Stimulated activated CD4-positive, alpha-beta T cell treated with anti-CD3 and anti-CD28 coated beads, Interleukin-1b, Interleukin-23, amount 100 ng/mL, for 48 hours (primary cell): Measurements from ENCODE around the gene TBC1D1.
"Not testable (repeated sequence)": the region's sequence is repeated elsewhere in the genome, so short reads cannot be mapped to it uniquely, and the experiment has no call there.

Source experiments
- DNase-seq: peaks from one replicate; pipeline ENCODE4 v3.0.0-alpha.2; 2020

Gene TBC1D1

DNA sequence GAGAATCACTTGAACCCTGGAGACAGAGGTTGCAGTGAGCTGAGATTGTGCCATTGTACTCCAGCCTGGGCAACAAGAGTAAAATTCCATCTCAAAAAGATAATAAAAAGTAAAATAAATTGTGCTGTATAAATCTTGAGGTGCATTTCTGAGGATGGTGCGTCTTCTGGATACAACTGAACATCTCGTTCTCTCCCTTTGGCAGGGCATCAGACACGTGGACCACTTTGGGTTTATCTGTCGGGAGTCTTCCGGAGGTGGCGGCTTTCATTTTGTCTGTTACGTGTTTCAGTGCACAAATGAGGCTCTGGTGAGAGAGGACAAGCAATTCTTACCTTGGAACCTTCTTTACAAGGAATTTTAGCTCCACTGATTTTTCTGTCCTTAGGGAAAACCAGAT, 129.5 kb downstream of the TBC1D1 start:
- DNase-seq = no peak

DNA sequence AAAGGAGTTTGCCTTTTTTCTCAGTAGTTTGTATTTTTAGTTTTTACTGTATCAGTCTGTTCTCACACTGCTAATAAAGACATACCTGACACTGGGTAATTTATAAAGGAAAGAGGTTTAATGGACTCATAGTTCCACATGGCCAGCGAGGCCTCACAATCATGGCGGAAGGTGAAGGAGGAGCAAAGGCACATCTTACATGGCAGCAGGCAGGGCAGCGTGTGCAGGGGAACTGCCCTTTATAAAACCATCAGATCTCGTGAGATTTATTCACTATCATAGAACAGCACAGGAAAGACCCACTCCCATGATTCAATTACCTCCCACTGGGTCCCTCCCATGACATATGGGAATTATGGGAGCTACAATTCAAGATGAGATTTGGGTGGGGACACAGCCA, 130.1 kb downstream of the TBC1D1 start:
- not testable (repeated sequence) for DNase-seq

DNA sequence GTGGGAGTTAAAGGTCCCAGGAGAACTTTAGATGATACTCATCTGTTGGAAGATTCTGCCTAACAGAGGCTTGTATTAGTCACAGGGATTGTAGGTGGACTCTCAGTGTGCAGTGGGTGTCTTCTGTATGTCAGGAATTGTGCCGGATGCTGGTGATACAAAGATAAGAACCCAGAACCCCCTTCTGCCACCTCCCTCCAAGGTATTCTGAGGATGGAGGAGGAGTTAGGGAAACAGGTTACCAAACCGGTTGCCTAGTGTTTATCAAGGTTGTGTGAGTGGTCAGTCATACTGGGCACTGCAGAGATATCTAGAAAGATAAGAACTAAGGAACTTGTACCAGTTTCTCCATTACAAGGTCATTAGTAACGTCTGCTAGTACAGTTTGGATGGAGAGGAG, 130.9 kb downstream of the TBC1D1 start:
- DNase-seq = no peak

DNA sequence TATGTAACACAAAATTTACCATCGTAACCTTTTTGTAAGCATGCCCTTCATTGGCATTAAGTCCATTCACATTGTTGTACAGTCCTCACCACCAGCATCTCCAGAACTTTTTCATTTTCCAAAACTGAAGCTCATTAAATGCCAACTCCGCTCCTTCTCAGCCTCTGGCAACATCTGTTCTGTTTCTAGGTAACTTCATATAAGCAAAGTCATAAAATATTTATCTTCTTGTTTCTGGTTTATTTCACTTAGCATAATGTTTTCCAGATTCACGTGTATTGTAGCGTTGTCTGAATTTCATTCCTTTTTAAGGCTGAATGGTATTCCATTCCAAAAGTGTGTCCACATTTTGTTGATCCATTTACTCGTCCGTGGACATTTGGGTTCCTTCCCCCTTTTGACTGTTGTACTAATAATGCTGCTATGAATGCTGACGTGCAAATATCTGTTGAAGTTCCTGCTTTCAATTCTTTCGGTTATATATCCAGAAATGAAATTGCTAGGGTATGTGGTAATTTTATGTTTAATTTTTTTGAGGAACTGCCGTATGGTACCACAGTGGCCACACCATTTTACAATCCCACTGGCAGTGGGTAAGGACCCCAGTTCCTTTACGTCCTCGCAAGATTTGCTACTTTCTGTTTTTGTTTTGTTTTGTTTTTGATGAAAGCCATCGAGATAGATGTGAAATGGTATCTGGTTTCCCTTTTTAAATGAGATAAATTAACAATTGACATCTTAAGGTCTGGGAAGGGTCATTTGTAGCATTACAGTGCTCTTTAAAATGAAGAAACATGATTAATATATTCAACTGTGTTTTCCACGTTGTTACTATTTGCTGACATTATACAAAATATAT, 132.7 kb downstream of the TBC1D1 start:
- no peak for DNase-seq

DNA sequence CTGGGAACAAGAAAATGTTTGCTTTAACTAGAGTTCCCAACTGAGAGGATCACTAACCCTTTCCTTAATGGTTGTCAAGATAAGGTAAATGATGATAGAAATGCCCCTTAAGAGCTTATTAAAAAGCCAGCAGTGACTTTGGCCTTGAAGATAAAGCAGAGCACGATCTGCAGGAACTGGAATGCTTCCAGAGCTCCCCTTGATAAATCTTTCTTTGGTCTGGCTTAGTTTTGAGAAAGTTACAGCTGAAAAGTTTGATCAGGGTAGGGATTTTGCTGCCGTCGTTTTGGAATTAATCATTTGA, 133.3 kb downstream of the TBC1D1 start:
- DNase-seq = no peak

DNA sequence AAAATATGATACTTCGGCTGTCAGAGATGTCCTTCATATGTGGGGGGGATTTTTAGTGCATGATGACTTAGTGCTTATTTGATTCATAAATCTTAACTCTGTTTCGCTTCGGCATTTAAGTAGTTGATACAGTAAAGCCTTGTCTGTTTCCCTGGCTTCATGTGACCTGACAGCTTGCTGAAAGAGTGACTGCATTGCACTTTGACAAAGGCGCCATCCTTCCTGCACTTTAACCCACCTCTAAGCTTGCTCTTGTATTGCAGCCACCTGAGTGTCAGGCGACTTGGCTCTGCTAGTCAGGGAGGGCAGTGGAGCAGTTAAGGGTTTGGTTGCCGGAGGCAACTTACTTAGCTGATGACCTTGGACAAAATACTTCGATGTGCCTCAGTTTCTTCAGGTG, 134.8 kb downstream of the TBC1D1 start:
- DNase-seq = no peak

DNA sequence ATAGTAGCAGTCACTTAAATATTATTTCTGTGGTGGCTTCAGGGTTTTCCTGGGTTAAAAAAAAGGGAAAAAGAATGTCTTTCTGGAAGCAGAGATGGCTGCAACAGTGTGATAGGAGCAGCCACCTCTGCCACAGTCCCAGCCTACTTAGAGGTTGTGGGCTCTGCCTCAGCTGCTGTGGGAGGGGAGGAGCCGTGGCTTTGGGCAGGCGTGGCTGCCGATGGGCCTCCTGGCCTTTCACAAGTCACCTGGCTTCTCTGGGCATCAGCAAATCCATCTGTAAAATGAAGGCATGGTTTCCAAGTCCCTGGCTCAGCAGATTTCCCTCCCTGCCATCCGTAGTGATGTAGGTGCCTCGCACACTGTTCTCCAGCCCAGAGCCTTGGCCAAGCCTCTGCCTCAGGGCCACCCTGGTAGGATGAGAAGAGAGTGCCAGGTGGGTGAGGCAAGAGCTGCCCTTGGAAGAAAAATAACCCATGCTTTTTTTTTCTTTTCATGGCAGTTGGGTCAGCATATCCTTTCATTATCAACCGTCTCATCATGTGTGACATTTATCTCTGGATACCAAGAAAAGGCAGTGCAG, 135.4 kb downstream of the TBC1D1 start:
- no peak for DNase-seq

DNA sequence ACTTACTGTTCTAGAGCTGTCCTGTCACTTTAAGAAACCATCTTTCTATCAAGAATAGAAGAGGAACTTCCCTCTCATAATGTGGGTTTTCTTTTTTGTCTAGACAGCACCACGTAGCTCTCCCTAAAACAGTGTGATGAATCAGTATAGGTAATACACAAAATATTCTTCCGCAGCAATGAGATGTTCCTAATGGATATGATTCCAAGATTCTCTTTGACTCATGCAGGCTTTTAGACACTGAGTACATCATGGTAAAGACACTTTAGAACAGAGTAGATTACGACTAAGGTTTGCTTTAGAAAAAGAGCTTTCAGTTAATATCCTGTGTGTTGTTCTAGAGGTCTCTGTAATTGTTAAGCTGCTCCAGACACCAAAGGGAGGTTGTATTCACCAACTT, 139.1 kb downstream of the TBC1D1 start:
- DNase-seq = no peak

DNA sequence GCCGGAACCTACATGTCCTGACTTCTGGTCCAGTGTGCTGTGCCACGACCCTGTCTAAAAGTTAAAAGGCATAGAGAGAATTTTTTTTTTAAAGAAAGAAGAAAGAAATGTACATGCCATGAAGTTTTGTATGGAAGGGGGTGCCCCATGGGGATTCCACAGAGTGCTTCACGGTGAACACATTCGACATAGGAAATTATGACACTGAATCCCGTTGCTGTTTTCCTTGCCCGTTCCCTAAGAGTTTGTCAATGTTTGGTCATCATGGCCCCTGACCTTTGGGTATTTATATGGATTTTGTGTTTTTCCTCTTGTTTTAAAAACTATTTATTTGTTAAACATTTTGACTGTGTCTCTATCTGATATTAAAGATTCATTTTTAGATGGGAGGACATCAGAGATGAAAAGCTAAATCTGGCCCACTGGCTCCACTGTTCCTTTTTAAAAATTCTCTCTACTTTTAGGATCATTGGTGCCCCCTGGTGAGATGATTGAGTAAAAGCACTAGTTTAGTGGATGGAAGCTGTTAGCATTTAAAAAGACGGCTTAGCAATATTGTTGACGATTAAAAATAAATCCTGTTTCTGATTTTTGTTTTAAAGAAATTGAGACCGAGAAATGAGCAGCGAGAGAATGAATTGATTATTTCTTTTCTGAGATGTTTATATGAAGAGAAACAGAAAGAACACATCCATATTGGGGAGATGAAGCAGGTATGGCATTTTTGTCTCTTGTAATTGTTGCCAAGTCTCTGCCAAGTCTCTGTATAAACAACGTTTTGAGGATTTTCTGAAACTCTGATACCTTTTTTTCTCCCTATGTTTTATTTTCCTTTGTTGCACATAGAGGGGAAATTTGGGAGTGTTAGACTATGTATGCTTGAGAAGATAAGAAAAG, 144.3 kb downstream of the TBC1D1 start:
- no peak for DNase-seq

DNA sequence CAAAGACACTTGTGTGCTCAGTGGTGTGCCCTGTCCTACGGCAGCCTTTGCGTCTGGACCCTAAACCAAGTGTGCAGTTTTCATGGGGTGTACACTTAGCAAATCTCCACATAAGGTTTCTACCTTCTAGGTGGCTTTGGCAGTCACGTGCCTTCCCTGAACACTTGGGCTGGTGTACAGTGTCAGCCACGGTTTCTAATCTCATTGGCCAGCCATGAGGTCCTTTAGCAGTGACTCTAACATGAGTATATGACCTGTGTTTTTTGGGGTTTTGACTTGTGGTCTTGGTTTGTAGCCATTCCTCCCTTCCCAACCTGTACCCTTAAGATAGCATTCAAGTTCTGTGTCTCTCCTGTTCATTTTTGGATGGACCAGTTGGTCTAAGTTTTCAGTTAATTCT, 145.7 kb downstream of the TBC1D1 start:
- no peak for DNase-seq

DNA sequence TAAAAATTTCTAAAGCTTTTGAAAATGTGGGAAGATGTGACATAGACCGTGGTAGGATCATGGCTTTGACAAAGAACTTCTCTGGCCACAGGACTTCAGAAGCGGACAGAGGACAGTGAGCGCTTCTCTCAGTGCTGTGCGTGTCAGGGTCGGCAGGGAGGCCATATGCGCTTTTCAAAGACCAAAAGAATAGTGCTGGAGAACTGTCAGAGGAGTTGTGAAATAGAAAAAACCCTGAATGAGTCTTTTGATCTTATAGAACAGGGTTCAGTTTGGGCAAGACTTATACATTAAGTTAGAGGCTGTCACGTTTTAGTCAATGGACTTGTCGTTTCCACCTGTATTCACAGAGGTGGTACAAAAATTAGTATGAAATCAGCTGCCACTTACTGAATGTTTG, 146.7 kb downstream of the TBC1D1 start:
- no peak for DNase-seq

DNA sequence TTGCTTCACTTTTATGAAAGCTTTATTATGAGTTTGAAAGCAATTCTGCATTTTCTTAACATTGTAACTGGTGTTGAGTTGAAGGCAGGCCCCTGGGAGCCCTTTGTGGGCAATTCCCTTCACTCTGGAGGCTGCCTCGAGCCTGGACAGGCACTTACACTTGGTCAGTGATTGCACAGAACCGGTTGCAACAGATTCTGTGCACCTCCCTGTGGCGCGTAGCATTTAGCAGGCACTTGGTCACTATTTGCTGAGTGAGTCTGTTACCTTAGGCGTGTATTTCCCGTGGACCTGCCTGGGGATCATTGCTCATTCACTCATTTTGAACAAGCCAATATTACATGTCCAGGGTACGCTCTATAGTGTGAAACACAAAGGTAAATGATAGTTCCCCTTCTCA, 149.7 kb downstream of the TBC1D1 start:
- no peak for DNase-seq

DNA sequence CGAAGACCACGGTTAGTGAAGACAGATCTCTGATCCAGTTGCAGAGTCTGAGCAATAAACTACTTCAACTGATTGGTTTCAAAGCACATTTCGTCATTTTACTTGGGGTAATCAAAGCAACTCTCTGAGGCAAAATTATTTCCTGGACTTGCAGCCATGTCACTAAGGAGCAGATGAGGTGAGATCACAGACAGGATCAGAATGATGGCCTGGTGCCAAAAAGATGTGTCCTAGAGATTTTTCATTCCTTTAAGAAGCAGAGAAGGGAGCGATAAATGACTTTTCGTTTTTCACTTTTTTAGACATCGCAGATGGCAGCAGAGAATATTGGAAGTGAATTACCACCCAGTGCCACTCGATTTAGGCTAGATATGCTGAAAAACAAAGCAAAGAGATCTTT, 153.2 kb downstream of the TBC1D1 start:
- no peak for DNase-seq

DNA sequence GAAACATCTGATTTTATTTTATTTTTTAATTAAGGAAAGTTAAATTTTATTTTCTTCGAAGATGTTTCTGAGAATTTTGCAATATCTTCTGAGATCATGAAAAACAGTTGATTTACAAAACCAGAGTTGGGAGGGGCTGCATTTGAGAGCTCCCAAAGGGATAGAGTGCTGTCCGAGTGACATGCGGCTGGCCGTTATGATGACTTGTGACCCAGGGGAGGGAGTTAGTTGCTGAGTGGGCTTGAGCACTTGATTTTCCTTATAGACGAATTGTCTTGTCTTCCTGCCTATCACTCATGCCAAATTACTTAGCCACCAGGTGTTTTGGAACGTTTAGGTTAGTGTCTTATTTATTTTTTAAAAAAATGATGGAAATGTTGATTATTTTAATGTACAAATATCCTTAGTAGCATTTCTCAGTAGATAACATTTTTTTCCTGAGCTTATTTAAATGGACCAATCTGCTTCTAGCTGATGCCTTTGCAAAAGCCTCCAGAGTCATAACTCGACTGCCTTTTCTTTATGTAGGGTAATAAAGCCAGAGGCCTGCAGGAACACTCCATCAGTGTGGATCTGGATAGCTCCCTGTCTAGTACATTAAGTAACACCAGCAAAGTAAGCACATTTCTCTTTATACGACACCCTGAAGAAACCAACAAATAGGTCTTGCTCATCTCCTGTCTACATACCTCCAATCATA, 154.6 kb downstream of the TBC1D1 start:
- DNase-seq = no peak

DNA sequence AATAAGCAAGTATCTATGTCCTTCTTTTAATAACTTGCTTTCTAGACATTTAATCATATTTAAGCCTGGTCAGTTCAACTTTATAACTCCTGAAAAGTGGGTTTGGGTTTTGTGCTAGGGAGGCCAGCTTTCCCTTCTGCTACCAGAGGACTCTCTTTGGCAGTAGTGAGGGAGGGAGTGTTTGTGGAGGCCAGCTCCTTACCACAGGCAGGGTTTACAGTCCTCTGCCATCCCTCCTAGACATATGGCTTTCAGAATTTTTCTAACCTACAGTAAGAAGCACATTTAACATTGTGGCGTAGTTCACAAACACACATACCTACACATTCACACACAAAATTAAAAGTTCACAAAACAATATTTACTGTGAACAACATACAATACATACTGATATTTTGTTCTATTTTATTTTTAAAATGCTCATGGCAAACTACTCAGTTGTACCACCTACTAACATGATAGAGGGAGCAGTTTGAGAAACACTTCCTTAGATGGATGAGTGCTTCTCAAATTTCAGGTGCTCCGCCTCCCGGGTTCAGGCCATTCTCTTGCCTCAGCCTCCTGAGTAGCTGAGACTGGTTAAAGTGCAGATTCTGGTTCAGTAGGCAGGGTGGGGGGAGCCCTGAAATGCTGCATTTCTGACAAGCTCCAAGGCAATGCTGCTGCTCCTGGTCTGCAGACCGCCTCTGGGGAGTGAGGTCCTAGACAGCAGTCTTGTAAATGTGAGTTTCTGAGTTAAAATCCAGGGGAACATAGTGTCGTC, 156.0 kb downstream of the TBC1D1 start:
- no peak for DNase-seq

DNA sequence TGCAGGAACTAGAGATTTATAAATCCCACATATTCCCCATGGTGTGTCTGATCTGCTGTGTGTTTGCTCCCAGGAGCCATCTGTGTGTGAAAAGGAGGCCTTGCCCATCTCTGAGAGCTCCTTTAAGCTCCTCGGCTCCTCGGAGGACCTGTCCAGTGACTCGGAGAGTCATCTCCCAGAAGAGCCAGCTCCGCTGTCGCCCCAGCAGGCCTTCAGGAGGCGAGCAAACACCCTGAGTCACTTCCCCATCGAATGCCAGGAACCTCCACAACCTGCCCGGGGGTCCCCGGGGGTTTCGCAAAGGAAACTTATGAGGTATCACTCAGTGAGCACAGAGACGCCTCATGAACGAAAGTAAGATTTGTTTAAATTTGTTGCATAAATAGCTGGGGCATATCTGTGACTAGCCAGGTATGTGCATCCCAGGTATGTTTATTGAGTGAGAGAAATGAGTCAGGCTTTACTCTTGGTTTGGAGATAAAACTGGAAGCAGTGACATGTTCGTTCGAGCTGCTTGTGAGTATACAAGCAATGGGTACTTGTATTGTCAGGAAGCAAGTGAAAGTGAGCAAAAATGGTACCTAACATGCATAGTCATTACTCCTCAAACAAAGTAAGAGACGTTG, 158.8 kb downstream of the TBC1D1 start:
- no peak for DNase-seq

DNA sequence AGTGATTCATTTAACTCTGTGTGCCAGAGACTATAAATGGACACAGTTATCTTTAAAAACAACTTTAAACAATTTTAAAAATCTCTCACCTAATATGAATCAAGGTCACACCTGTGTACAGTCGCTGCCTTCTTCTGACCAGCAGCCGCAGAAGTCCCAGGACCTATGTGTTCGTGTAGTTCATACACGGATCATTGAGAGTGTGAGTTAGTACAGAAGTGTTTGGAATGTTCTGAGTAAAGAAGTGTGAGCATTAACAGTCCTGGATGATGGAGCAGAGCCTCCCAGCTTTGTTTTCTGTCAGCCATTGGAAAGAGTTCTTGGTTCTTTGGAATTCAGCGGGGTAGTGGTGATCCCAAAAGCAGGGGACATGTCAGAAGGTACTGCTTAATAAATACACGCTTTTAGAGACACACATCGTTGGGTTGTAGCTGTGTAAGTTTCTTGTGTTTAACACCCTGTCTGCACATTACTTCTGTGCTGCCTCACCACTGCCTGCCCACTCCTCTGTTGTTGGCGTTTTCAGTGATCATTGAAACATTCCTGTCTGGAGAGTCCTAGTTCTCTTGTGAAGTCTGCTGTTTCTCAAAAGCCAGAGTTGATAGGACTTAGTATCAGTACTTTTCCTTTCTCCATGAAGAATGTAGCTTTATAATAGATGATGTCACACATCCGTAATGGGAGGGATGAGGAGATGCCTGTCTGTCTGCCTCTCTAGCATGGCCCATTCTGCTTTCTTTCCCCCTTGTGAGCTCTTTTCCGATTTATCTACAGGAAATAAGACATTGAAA, 159.9 kb downstream of the TBC1D1 start:
- no peak for DNase-seq

DNA sequence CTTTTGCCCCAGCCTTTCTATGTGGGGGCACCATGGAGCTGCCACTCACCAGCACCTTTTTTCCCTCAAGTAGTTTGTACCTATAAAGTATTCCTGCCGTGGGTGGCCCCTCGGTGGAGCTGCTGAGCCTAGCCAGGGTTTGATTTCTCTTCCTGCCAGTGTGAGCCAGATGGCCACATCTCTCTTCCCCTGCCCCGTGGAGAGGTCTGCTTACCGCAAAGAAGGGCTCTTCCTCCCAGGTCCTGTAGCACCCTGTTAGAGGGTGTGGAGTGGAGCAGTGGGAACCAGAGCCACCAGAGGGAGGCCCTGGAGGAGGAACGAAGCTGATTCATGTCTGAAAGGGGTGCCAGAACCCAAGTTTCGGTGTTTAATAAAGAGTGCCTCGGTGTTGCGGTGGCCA, 164.7 kb downstream of the TBC1D1 start:
- DNase-seq = no peak

DNA sequence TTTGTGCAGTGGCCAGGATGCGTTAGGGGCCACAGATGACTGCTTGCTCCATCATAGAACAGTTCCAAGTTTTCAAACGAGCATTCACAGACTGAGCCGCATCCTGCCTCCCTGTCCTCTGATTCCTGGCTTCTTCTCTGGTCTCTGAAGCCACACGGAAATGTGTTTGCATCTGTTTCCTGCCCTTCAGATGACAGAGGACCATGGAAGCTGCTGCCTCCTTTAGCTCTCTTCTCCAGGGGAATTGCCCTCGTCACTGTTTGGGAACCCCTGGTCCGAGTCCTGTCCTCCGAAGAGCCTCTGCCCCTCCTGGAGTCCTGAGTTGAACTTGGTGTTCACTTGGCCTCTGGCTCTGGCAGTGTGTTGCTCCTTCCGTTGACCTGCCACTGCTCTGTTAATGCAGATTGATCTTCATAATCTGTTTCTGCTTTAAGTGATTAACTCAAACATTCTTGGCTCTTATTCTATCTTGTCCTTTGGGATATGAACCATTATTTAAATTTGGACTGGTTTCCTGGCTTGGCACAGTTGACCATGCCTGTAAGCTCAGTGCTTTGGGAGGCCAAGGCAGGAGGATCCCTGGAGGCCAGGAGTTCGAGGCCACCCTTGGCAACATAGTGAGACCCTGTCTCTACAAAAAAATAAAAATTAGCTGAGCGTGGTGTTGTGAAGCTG, 165.3 kb downstream of the TBC1D1 start:
- no peak for DNase-seq

DNA sequence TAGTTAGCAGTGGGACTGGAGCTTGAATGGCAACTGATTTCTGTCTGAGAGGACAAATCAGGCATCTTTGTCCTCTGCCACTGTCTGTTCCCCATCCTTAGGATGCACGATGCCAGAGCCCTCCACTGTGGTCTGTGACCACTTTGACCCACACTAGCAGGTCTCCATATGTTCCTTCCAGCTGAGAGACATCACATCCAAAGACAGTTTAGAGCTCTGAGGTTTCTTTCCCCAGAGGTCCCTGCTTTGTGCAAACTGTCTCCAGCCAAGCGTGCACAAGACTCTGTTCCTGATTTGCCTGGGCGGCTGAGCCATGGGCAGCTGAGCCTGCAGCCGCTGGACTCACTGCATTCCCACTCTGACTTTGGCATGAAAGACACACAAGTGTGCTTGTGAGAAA, 167.3 kb downstream of the TBC1D1 start:
- DNase-seq = no peak
